Activated CD4-positive, alpha-beta T cell treated with anti-CD3 and anti-CD28 coated beads, Interleukin-2, amount 50 U/mL, for 1 hour (primary cell): ENCODE data around the gene AMT.

Experiments
- DNase-seq: peaks from one replicate; pipeline ENCODE4 v3.0.0-alpha.2; 2020

AMT gene

GRCh38 chr3:49387721-49388120 is 34.6 kb downstream of the AMT start:
- DNase-seq = no peak

- DNase-seq = no peak
These were observed 36.1 kb downstream of the AMT start for GRCh38 chr3:49386056-49386756.

GRCh38 chr3:49385617-49386016 is 36.7 kb downstream of the AMT start:
- DNase-seq = no peak

- DNase-seq = no peak
These were observed 38.9 kb downstream of the AMT start for GRCh38 chr3:49383387-49383786.

DNA sequence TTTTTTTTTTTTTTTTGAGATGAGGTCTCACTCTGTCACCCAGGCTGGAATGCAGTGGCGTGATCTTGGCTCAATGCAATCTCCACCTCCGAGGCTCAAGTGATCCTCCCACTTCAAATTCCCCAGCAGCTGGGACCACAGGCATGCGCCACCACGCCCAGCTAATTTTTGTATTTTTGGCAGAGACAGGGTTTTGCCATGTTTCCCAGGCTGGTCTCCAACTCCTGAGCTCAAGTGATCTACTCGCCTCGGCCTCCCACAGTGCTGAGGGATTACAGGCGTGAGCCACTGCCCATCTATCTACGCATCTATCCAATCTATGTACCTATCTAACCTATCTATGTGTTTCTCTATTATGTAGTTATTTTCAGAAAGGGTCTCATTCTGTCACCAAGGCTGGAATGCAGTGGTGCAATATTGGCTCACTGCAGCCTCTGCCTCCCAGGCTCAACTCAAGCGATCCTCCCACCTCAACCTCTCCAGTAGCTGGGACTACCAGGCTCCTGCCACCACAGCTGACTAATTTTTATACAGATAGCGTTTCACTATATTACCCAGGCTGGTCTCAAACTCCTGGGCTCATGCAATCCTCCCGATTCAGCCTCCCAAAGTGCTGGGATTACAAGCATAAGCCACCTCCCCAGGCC is 43.9 kb downstream of the AMT start:
- DNase-seq = no peak

DNA sequence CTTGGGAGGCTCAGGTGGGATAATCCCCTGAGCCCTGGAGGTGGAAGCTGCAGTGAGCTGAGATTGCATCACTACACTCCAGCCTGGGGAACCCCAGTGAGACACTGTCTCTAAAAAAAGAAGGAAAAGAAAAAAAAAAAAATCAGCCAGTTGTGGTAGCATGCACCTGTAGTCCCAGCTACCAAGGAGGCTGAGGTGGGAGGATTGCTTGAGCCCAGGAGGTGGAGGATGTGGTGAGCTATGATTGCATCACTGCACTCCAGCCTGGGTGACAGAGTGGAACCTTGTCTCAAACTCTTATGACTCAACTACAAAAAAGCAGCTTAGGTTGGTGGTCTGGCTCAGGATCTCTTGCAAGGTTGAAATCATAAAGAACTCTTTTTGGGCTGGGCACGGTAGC is 44.8 kb downstream of the AMT start:
- DNase-seq = peak; percentile 18

DNA sequence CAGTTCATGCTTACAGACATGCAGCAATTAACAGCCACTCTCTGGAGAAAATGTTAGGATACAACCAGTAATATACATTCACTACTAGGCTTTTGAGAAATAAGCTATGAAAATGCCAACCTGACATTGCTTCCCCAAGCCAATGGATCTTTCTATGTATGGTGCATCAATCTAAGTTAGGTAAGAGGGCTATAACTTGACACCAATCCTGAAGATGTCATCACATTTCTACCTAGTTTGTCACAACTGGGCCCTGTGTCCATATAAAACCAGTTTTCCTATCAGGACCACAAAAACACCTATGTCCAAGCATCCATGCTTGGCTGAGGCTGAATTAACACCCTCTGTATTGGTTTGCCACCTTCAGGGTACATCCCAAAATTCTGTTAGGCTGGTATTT is 50.3 kb downstream of the AMT start:
- DNase-seq = no peak

DNA sequence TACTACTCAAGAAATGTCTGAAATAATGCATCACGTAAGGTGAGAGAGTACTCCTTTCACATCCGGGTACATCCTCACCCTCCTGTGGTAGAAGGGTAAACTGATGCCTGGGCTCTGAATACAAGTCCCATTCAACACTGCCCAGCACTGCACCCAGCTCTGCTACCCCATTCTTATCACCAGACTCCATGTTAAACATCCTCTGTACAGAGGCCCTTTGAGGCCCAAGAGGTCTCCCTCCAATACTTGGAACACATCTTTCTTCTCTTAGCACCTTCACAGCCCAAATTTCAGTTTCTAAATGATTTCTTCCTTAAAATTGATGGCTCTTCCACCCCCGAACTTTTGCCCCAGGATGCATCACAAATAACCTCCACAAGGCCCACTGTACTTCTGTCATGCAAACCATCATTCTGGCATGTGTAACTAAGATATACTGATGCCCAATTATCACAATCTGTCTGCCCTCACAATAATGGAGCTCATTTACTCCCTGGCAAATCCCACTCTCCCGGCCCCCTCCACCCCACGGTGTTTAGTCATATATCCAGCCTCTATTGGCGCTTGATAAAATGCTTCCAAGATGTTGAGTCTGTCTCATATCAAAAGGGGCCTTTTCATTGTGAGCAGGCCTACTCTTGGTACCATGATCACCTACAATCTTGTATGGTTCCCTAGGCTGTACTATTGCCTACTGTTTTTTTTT is 51.5 kb downstream of the AMT start:
- no peak for DNase-seq
